ENCODE results near the gene HOMER2.

DNA sequence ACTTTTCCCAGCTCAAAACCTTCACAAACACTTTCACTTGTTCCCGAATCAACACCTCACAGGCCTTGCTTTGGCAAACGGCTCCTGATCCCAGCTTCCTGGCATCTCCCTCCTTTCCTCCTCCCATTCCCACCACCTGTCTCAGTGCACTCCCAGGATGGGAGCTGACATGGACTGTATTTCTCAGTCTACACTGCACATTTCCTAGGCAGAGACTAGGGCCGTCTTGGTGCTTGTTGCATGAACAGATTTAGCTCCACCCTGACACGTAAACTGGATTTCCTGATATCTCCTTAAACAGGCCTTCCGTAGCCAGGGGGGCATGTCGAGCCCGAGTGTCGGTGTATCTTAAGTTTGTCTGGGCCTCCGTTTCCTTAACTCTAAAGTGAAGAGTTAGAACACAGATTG lies 143.9 kb downstream of the HOMER2 start:
- TF ChIP-seq, protein P1, sequence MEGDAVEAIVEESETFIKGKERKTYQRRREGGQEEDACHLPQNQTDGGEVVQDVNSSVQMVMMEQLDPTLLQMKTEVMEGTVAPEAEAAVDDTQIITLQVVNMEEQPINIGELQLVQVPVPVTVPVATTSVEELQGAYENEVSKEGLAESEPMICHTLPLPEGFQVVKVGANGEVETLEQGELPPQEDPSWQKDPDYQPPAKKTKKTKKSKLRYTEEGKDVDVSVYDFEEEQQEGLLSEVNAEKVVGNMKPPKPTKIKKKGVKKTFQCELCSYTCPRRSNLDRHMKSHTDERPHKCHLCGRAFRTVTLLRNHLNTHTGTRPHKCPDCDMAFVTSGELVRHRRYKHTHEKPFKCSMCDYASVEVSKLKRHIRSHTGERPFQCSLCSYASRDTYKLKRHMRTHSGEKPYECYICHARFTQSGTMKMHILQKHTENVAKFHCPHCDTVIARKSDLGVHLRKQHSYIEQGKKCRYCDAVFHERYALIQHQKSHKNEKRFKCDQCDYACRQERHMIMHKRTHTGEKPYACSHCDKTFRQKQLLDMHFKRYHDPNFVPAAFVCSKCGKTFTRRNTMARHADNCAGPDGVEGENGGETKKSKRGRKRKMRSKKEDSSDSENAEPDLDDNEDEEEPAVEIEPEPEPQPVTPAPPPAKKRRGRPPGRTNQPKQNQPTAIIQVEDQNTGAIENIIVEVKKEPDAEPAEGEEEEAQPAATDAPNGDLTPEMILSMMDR (IDR thresholded peaks at IDR 0.05; ENCODE audit: poor library complexity): no peak
- TF ChIP-seq EZH2 (IDR thresholded peaks at IDR 0.05; ENCODE audit: borderline replicate concordance) (no peak), EZH2phosphoT487 (IDR thresholded peaks at IDR 0.05; ENCODE audit: low read depth, severe bottlenecking, unreplicated experiment) (no peak)

Measured in hepatocyte (in vitro differentiated cells).